H1 (cell line): ENCODE measurements around the gene CAMK2G. TPM values are rescaled to one million over a fixed set of nuclear protein-coding genes. Genes with fewer than 3 reads are reported as not detected.

Experiments
- CTCF ChIA-PET: fragments of 300-600 bp; sonication (Branson Sonifier 250); formaldehyde crosslinking; loops from one replicate; lab custom pipeline; 2021; ENCODE audit not compliant: partially characterized antibody; lab: Charles Lee
- POLR2A ChIA-PET: fragments of 300-600 bp; sonication (Branson Sonifier 250); formaldehyde crosslinking; loops from one replicate; lab custom pipeline; 2021; ENCODE audit warnings: inconsistent platforms; ENCODE audit not compliant: partially characterized antibody; lab: Charles Lee
- DNase-seq, 2 experiments: peaks; one replicate each; pipeline versions ENCODE4 v3.0.0 to v3.0.0-alpha.2; 2010 to 2022; ENCODE audit warnings: low spot score in 2 of 2, low read depth in 1 of 2, mixed read lengths in 1 of 2
- FAIRE-seq: peaks from 2 replicates; lab custom pipeline; 2011; peaks lifted over from hg19 to GRCh38; lab: Jason Lieb, UNC
- H2AFZ ChIP-seq: 2 replicates; pipeline ENCODE4 v1.8.1; 2012; ENCODE audit warnings: low read length, inconsistent platforms
- H2AK5ac ChIP-seq: 2 replicates; pipeline ENCODE4 v1.6.1; 2013; ENCODE audit warnings: low read depth, low read length
- H2BK120ac ChIP-seq: replicated peaks from 2 replicates; pipeline ENCODE3; 2013; ENCODE audit warnings: low read depth, low read length, inconsistent platforms
- H2BK12ac ChIP-seq: 2 replicates; pipeline ENCODE4 v1.6.1; 2013; ENCODE audit warnings: low read depth, low read length
- H2BK15ac ChIP-seq: 2 replicates; pipeline ENCODE4 v1.6.1; 2013; ENCODE audit warnings: low read length
- H2BK20ac ChIP-seq: 2 replicates; pipeline ENCODE4 v1.6.1; 2013; ENCODE audit warnings: low read length
- H2BK5ac ChIP-seq: 2 replicates; pipeline ENCODE4 v1.6.1; 2013; ENCODE audit warnings: low read depth, low read length
- H3K14ac ChIP-seq: 2 replicates; pipeline ENCODE4 v1.6.1; 2013; ENCODE audit warnings: inconsistent platforms; ENCODE audit not compliant: insufficient read length
- H3K18ac ChIP-seq: 2 replicates; pipeline ENCODE4 v1.6.1; 2013; ENCODE audit warnings: low read length; ENCODE audit errors: extremely low read depth
- H3K23ac ChIP-seq: 2 replicates; pipeline ENCODE4 v1.6.1; 2013; ENCODE audit warnings: inconsistent platforms; ENCODE audit not compliant: insufficient read length
- H3K23me2 ChIP-seq: 2 replicates; pipeline ENCODE4 v1.6.1; 2013; ENCODE audit warnings: low read depth, low read length
- H3K27ac ChIP-seq: 2 replicates; pipeline ENCODE4 v1.6.1; 2011; ENCODE audit warnings: low read depth, low read length, inconsistent platforms
- H3K27me3 ChIP-seq, 4 experiments: replicated peaks in 1 of 4; 1 replicate in 1 of 4; 2 replicates in 3 of 4; pipeline versions ENCODE4 v1.6.1 to v1.8.1; 2011 to 2013; ENCODE audit warnings: low read length in 3 of 4, mild to moderate bottlenecking in 3 of 4, inconsistent platforms in 2 of 4, mixed read lengths in 2 of 4, moderate library complexity in 1 of 4; ENCODE audit not compliant: control insufficient read depth in 3 of 4, insufficient read depth in 3 of 4; ENCODE audit errors: extremely low read depth in 1 of 4
- H3K36me3 ChIP-seq, 4 experiments: 2 replicates each; pipeline versions ENCODE4 v1.6.1 to v1.8.1; 2011 to 2013; ENCODE audit warnings: mild to moderate bottlenecking in 4 of 4, low read length in 3 of 4, moderate library complexity in 2 of 4, control low read depth in 1 of 4, inconsistent platforms in 1 of 4; ENCODE audit not compliant: insufficient read depth in 4 of 4, control insufficient read depth in 2 of 4
- H3K4ac ChIP-seq: replicated peaks from 2 replicates; pipeline ENCODE3; 2013; ENCODE audit warnings: low read length, low read depth, mixed read lengths, inconsistent platforms; ENCODE audit not compliant: insufficient read length
- H3K4me1 ChIP-seq, 4 experiments: replicated peaks in 1 of 4; 1 replicate in 1 of 4; 2 replicates in 3 of 4; pipeline versions ENCODE4 v1.6.1 to v1.8.1; 2011 to 2013; ENCODE audit warnings: low read length in 3 of 4, inconsistent platforms in 2 of 4, mixed read lengths in 1 of 4; ENCODE audit not compliant: insufficient read depth in 4 of 4, control insufficient read depth in 3 of 4
- H3K4me2 ChIP-seq, 2 experiments: 2 replicates each; pipeline versions ENCODE4 v1.6.1 to v1.8.1; 2011 to 2013; ENCODE audit warnings: low read depth in 2 of 2, low read length in 2 of 2, control low read depth in 1 of 2, inconsistent platforms in 1 of 2, mild to moderate bottlenecking in 1 of 2; ENCODE audit not compliant: insufficient read depth in 1 of 2
- H3K4me3 ChIP-seq, 4 experiments: fragments of 200-600, 300-600 bp in 1 of 4; sonication (generic), shearing (Covaris generic), sonication (Bioruptor Twin) in 1 of 4; 2 replicates each; pipeline versions ENCODE4 v1.5.1 to v1.8.1; 2011 to 2016; ENCODE audit warnings: low read length in 4 of 4, low read depth in 3 of 4, control low read depth in 2 of 4, inconsistent platforms in 2 of 4, mild to moderate bottlenecking in 2 of 4, mixed read lengths in 1 of 4, moderate library complexity in 1 of 4; ENCODE audit not compliant: insufficient read depth in 2 of 4; ENCODE audit errors: extremely low read depth in 1 of 4
- H3K56ac ChIP-seq: replicated peaks from 2 replicates; pipeline ENCODE3; 2013; ENCODE audit warnings: low read depth, mild to moderate bottlenecking, mixed read lengths, low read length, inconsistent platforms; ENCODE audit not compliant: insufficient read length
- H3K79me1 ChIP-seq: 2 replicates; pipeline ENCODE4 v1.6.1; 2013; ENCODE audit warnings: low read depth, low read length, control low read depth
- H3K79me2 ChIP-seq, 2 experiments: 2 replicates each; pipeline versions ENCODE4 v1.6.1 to v1.8.1; 2012 to 2013; ENCODE audit warnings: low read length in 2 of 2, mild to moderate bottlenecking in 2 of 2, inconsistent platforms in 1 of 2; ENCODE audit not compliant: insufficient read depth in 2 of 2, control insufficient read depth in 1 of 2
- H3K9ac ChIP-seq, 4 experiments: replicated peaks in 1 of 4; 1 replicate in 1 of 4; 2 replicates in 3 of 4; pipeline versions ENCODE4 v1.6.1 to v1.8.1; 2011 to 2013; ENCODE audit warnings: low read depth in 3 of 4, low read length in 3 of 4, control low read depth in 2 of 4, mild to moderate bottlenecking in 2 of 4, moderate library complexity in 2 of 4, inconsistent platforms in 1 of 4; ENCODE audit errors: extremely low read depth in 1 of 4
- H3K9me3 ChIP-seq, 2 experiments: 2 replicates each; pipeline versions ENCODE4 v1.6.1 to v1.8.1; 2012 to 2013; ENCODE audit warnings: mild to moderate bottlenecking in 2 of 2, moderate library complexity in 2 of 2, control low read depth in 1 of 2, inconsistent platforms in 1 of 2, low read depth in 1 of 2, low read length in 1 of 2, mixed read lengths in 1 of 2; ENCODE audit not compliant: insufficient read depth in 2 of 2
- H4K20me1 ChIP-seq, 2 experiments: replicated peaks in 1 of 2; 2 replicates each; pipeline versions ENCODE3 to v1.8.1; 2011 to 2013; ENCODE audit warnings: inconsistent platforms in 2 of 2, low read length in 2 of 2, mild to moderate bottlenecking in 1 of 2; ENCODE audit not compliant: insufficient read depth in 2 of 2, control insufficient read depth in 1 of 2
- H4K5ac ChIP-seq: 2 replicates; pipeline ENCODE4 v1.6.1; 2013; ENCODE audit warnings: low read length, low read depth, mixed read lengths, inconsistent platforms; ENCODE audit not compliant: insufficient read length
- H4K8ac ChIP-seq: 2 replicates; pipeline ENCODE4 v1.8.0; 2013; ENCODE audit warnings: mild to moderate bottlenecking, moderate library complexity, low read length, inconsistent platforms; ENCODE audit not compliant: insufficient read depth; ENCODE audit errors: extremely low read depth
- H4K91ac ChIP-seq: replicated peaks from 2 replicates; pipeline ENCODE3; 2013; ENCODE audit warnings: low read length, mixed read lengths, inconsistent platforms; ENCODE audit not compliant: insufficient read length
- ASH2L ChIP-seq: fragments of 200-600, 300-600 bp; sonication (generic); IDR thresholded peaks from one replicate; pipeline ENCODE4 v1.7.1; 2017; ENCODE audit warnings: low read length
- BACH1 ChIP-seq: IDR thresholded peaks from 2 replicates; pipeline ENCODE4 v1.6.1; 2012; ENCODE audit warnings: low read length, improper control_type of control experiment
- CBX8 ChIP-seq: fragments of 300-800, 300-1000 bp; sonication (generic); IDR thresholded peaks from 2 replicates; pipeline ENCODE4 v1.7.1; 2016; ENCODE audit warnings: low read depth, low read length, borderline replicate concordance
- CEBPB ChIP-seq: IDR thresholded peaks from 2 replicates; pipeline ENCODE4 v1.6.1; 2012; ENCODE audit warnings: low read depth, low read length
- CREB1 ChIP-seq: IDR thresholded peaks from 2 replicates; pipeline ENCODE4 v1.6.1; 2012; ENCODE audit warnings: inconsistent platforms
- EZH2 ChIP-seq: fragments of 200-600 bp; sonication (generic); IDR thresholded peaks from 2 replicates; pipeline ENCODE4 v1.7.1; 2012; ENCODE audit warnings: low read depth, mild to moderate bottlenecking, moderate library complexity, low read length, inconsistent platforms; ENCODE audit not compliant: severe bottlenecking
- FOSL1 ChIP-seq: IDR thresholded peaks from 2 replicates; pipeline ENCODE4 v1.6.1; 2011; ENCODE audit warnings: mild to moderate bottlenecking, low read depth, low read length, moderate library complexity; ENCODE audit not compliant: insufficient read depth
- HDAC2 ChIP-seq, 2 experiments: fragments of 300-600 bp in 1 of 2; sonication (generic) in 1 of 2; IDR thresholded peaks; 2 replicates each; pipeline ENCODE4 v1.6.1; 2011 to 2012; ENCODE audit warnings: low read depth in 2 of 2, low read length in 2 of 2, mild to moderate bottlenecking in 2 of 2, moderate library complexity in 2 of 2, borderline replicate concordance in 1 of 2, inconsistent platforms in 1 of 2
- JUN ChIP-seq: IDR thresholded peaks from 2 replicates; pipeline ENCODE4 v1.6.1; 2011; ENCODE audit warnings: low read depth, mild to moderate bottlenecking, improper control_type of control experiment, low read length
- RXRA ChIP-seq: IDR thresholded peaks from 2 replicates; pipeline ENCODE4 v1.6.1; 2011; ENCODE audit warnings: low read depth, mild to moderate bottlenecking, low read length, moderate library complexity; ENCODE audit not compliant: insufficient read depth
- SIX5 ChIP-seq: IDR thresholded peaks from 2 replicates; pipeline ENCODE4 v1.6.1; 2011; ENCODE audit warnings: mild to moderate bottlenecking, low read depth, low read length
- TAF7 ChIP-seq: optimal IDR thresholded peaks from 2 replicates; pipeline ENCODE3; 2011; ENCODE audit warnings: low read depth, mild to moderate bottlenecking, inconsistent platforms, low read length, moderate library complexity, borderline replicate concordance
- ZNF274 ChIP-seq: IDR thresholded peaks from 2 replicates; pipeline ENCODE4 v1.7.0; 2012; ENCODE audit warnings: low read length, borderline replicate concordance; ENCODE audit errors: extremely low read depth
- WGBS, 2 experiments: shearing (Covaris generic) in 1 of 2; methylation state at CpG; one replicate each; pipeline versions ENCODE4 v1.1.6 to v1.1.7; 2013 to 2015; ENCODE audit warnings: low lambda C conversion rate in 2 of 2, mixed read lengths in 2 of 2, inconsistent platforms in 1 of 2, low coverage in 1 of 2, missing lambda C conversion rate in 1 of 2; ENCODE audit not compliant: insufficient replicate concordance in 2 of 2, insufficient coverage in 1 of 2, insufficient read length in 1 of 2; ENCODE audit errors: extremely low coverage in 1 of 2, missing lambda C conversion rate in 1 of 2; 5-methylcytosine and 5-hydroxymethylcytosine counted together
- polyA plus RNA-seq, 7 experiments: library from polyadenylated mRNA; depleted of rRNA in 3 of 7; stranded (reverse) in 5 of 7; unstranded in 2 of 7; fragments of >200 nt in 5 of 7; fragments of 200-250 nt in 2 of 7; gene quantifications; 1 replicate in 5 of 7; 2 replicates in 1 of 7; 4 replicates in 1 of 7; pipeline versions ENCODE4 v1.2.1 to v1.2.3, GENCODE V29; 2011 to 2013; ENCODE audit warnings: missing spikeins in 2 of 7, mixed read lengths in 2 of 7
- total RNA-seq: library from RNA; stranded (reverse); fragmentation: NEBNext Ultra II Directional; extraction: Animal tissue kit (Norgen Biotek cat#: 25700); gene quantifications from 2 replicates; pipeline ENCODE4 v1.2.1, GENCODE V29; 2021

Gene CAMK2G
- total and polyA plus RNA-seq, 2 of the 8 experiments (the other 6 are each of a cell fraction or from before 2014, with no cell fraction given): 28.9 to 31.7 TPM

GRCh38 chr10:73916761-73917470 lies 42.6 kb upstream of the CAMK2G start:
- Histone ChIP-seq H3K4me3 (no peak overlapping the region), H3K4me1 (peaks cover 1 to 17% (median 12%) of the 10 kb centered on the region in 4 experiments), H3K9ac (no peak overlapping the region), H2BK5ac (no peak overlapping the region), H3K9me3 (no peaks in the 10 kb centered on the region), H2BK12ac (peak overlapping the region; percentile 9; the same call in 1 of the 2 replicates), H4K91ac (no peak overlapping the region), H3K56ac (no peak overlapping the region), H4K20me1 (no peaks in the 10 kb centered on the region), H3K23ac (no peak overlapping the region), H4K8ac (no peak overlapping the region), H3K23me2 (no peaks in the 10 kb centered on the region), H3K14ac (no peak overlapping the region), H3K79me1 (no peaks in the 10 kb centered on the region), H2BK15ac (no peak overlapping the region), H4K5ac (no peak overlapping the region), H2AK5ac (no peak overlapping the region), H3K18ac (no peak overlapping the region), H3K4ac (no peak overlapping the region), H2AFZ (no peak overlapping the region), H3K4me2 (no peak overlapping the region), H3K27me3 (peaks cover 0 to 8% (median 5%) of the 10 kb centered on the region in 4 experiments; a peak in 5 of 7 replicates), H3K36me3 (no peaks in the 10 kb centered on the region), H2BK20ac (no peak overlapping the region), H3K79me2 (no peaks in the 10 kb centered on the region), H2BK120ac (no peak overlapping the region), H3K27ac (0 out of 2 replicates have a peak overlapping the region, but pooled peaks have one; percentile 1)
- CTCF ChIA-PET: interaction anchor here (0.5 to 6.5 kb wide), 12 partner anchors 10 to 164 kb away, joined by 3 to 42 read pairs (median 3); no protein-coding TSS in a partner anchor
- no peak for DNase-seq
- POLR2A ChIA-PET: interaction anchor here (1.0 to 4.1 kb wide), 6 partner anchors 10 to 84 kb away, joined by 3 to 16 read pairs (median 4); no protein-coding TSS in a partner anchor
- FAIRE-seq: no peak
- WGBS, 2 experiments: 94% methylated on average over 5 of the region's 5 CpGs; no CpG with 5 or more reads in 1 of the 2 experiments
- TF ChIP-seq CEBPB (no peak), ZNF274 (no peak), TAF7 (no peak), JUN (no peak), CBX8 (no peak), SIX5 (no peak), ASH2L (no peak), FOSL1 (no peak), BACH1 (no peak), RXRA (no peak), HDAC2 (IDR thresholded peaks at IDR 0.05; ENCODE audit: borderline replicate concordance in 1 of 2, low read depth in 2 of 2, low read length in 2 of 2) (no peak), EZH2 (no peak), CREB1 (no peak)
